Measurements from ENCODE around the gene CRTC1. TPM values are rescaled to one million over a fixed set of nuclear protein-coding genes. Genes with fewer than 3 reads are reported as not detected.

CRTC1 gene
- total and polyA plus RNA-seq, 9 of the 15 experiments (the other 6 are each of a cell fraction or from before 2014, with no cell fraction given) = 0.25 to 3.8 (median 1.2) TPM; not detected in 2

- peaks cover 23% of the 10 kb centered on the region; the same call in 1 of the 2 replicates for H4K20me1 ChIP-seq (replicated peaks; ENCODE audit: control insufficient read depth, insufficient read depth, low read length)
- POLR2A ChIA-PET = interaction anchor here (0.6 to 1.1 kb wide), 2 partner anchors 16 to 177 kb away, joined by 3 to 4 read pairs; no protein-coding TSS in a partner anchor
- H3K9me1 ChIP-seq (ENCODE audit: control insufficient read depth, insufficient read depth, low read length) = no peaks in the 10 kb centered on the region
- no peak overlapping the region for H2AFZ ChIP-seq (ENCODE audit: low read depth, low read length)
- no peak overlapping the region for H3K4me3 ChIP-seq
- peak overlapping the region in 1 of 2 experiments; percentile 36; a peak in 1 of 4 replicates for H3K9ac ChIP-seq (ENCODE audit: insufficient read depth in 1 of 2, low read depth in 2 of 2, low read length in 2 of 2)
- ATAC-seq (no peak), FAIRE-seq (no peak), DNase-seq (ENCODE audit: extremely low read depth in 1 of 4, low spot score in 3 of 4) (no peak)
- no peaks in the 10 kb centered on the region for H3K27me3 ChIP-seq (ENCODE audit: control insufficient read depth in 2 of 2, insufficient read depth in 2 of 2, low read length in 2 of 2)
- CTCF ChIA-PET (ENCODE audit: low intra/inter-chr PET ratio) = no interaction called here
- no peak overlapping the region for H3K4me2 ChIP-seq (ENCODE audit: insufficient read depth, low read length)
- TF ChIP-seq CBFA2T2 (conservative IDR thresholded peaks at IDR 0.05) (no peak), CHCHD3 (CRISPR knock-in tag; IDR thresholded peaks at IDR 0.05) (no peak), ZNF146 (CRISPR knock-in tag; IDR thresholded peaks at IDR 0.05; ENCODE audit: unreplicated experiment) (no peak), DMBX1 (CRISPR knock-in tag; IDR thresholded peaks at IDR 0.05; ENCODE audit: borderline replicate concordance) (no peak)
- H3K27ac ChIP-seq (ENCODE audit: extremely low read depth, low read depth, low read length) = no peak overlapping the region
- BruUV-seq (replicated peaks) = no TSS peak
- in situ Hi-C loops (cut with MboI) = no loop called here
- no peaks in the 10 kb centered on the region for H3K9me3 ChIP-seq (replicated peaks; ENCODE audit: control insufficient read depth, insufficient read depth, low read depth, low read length)
- peaks cover 3 to 43% of the 10 kb centered on the region in 2 experiments; a peak in 3 of 5 replicates for H3K4me1 ChIP-seq (replicated peaks in 1 of 2; ENCODE audit: control insufficient read depth in 2 of 2, insufficient read depth in 2 of 2, low read length in 2 of 2)
- peaks cover 8% of the 10 kb centered on the region; the same call in 2 of the 3 replicates for H3K36me3 ChIP-seq (ENCODE audit: control insufficient read depth, insufficient read depth, low read length)
- no peaks in the 10 kb centered on the region for H3K79me2 ChIP-seq (ENCODE audit: control insufficient read depth, insufficient read depth, low read length)
- 70% methylated on average over 13 of the region's 15 CpGs for WGBS (ENCODE audit: insufficient coverage, low coverage, missing lambda C conversion rate)
- intact Hi-C loops (cut with micrococcal nuclease) = no loop called here
Observed at GRCh38 chr19:18662972-18663732, 20.3 kb upstream of the CRTC1 start.

Data from K562 (cell line).